ENCODE measurements around the gene AHCYL2. TPM values are rescaled to one million over a fixed set of nuclear protein-coding genes. Genes with fewer than 3 reads are reported as not detected.

AHCYL2 gene
- total RNA-seq, 1 experiment from 2014 or later: 23.2 TPM

- no peak overlapping the region for H2BK120ac ChIP-seq (ENCODE audit: low read depth, low read length, poor library complexity, severe bottlenecking)
- peaks cover 7 to 11% of the 10 kb centered on the region in 2 experiments for H3K4me1 Mint-ChIP-seq
- H3T11ph ChIP-seq (ENCODE audit: low read length): no peak overlapping the region
- H2BK5ac ChIP-seq (ENCODE audit: insufficient read length, low read length): no peak overlapping the region
- no peaks in the 10 kb centered on the region; the same call in 1 of the 2 replicates for H3K4me1 ChIP-seq (ENCODE audit: insufficient read depth, low read length)
- no peak for DNase-seq
- H3K9ac ChIP-seq (ENCODE audit: extremely low read depth, insufficient read length, low read length): no peak overlapping the region
- no peak overlapping the region for H3K4ac ChIP-seq (ENCODE audit: low read depth, low read length)
- H3K27me3 Mint-ChIP-seq (ENCODE audit: low read depth): no peaks in the 10 kb centered on the region
- no peaks in the 10 kb centered on the region for H3K27me3 ChIP-seq (ENCODE audit: insufficient read depth, low read length)
- H3K27ac Mint-ChIP-seq: no peak overlapping the region; a peak in 1 of 7 replicates
- no peak overlapping the region for H2BK12ac ChIP-seq (ENCODE audit: insufficient read length, low read depth, low read length)
- no peaks in the 10 kb centered on the region for H3K79me2 ChIP-seq (ENCODE audit: insufficient read depth, low read length)
- H3K27ac ChIP-seq (ENCODE audit: insufficient read length, low read depth, low read length): no peak overlapping the region
- no peak overlapping the region for H3K56ac ChIP-seq (ENCODE audit: insufficient read length, low read depth, low read length)
- no CpG with 5 or more reads among the region's 1 CpG for WGBS (ENCODE audit: extremely low coverage, insufficient read length, low lambda C conversion rate)
- H3K9me3 Mint-ChIP-seq: peaks cover 5 to 8% of the 10 kb centered on the region in 2 experiments; a peak in 3 of 5 replicates
- H3K4me3 Mint-ChIP-seq: no peak overlapping the region
- H3K9me3 ChIP-seq (ENCODE audit: control insufficient read depth, low read depth, low read length): no peaks in the 10 kb centered on the region
- no peak overlapping the region for H2AK5ac ChIP-seq (ENCODE audit: insufficient read length, low read length)
- no peak overlapping the region for H2AFZ ChIP-seq (ENCODE audit: low read length)
- no peak overlapping the region for H2BK20ac ChIP-seq (ENCODE audit: low read depth, low read length, poor library complexity, severe bottlenecking)
- no peak overlapping the region for H3K18ac ChIP-seq (ENCODE audit: insufficient read length, low read depth, low read length)
- no peak overlapping the region for H3K23ac ChIP-seq (ENCODE audit: insufficient read length, low read depth, low read length)
- H4K8ac ChIP-seq (replicated peaks; ENCODE audit: insufficient read length, low read depth, low read length): no peak overlapping the region
- no peaks in the 10 kb centered on the region for H3K23me2 ChIP-seq (ENCODE audit: insufficient read length, low read depth, low read length, poor library complexity, severe bottlenecking)
- H3K36me3 Mint-ChIP-seq (ENCODE audit: insufficient read depth in 1 of 3, low read depth in 3 of 3): peaks cover 10 to 19% (median 10%) of the 10 kb centered on the region in 3 experiments
- H4K20me1 ChIP-seq (ENCODE audit: control insufficient read depth, insufficient read depth, insufficient read length): no peaks in the 10 kb centered on the region
- no peak overlapping the region for H2BK15ac ChIP-seq (ENCODE audit: low read depth, low read length)
- H3K4me2 ChIP-seq (ENCODE audit: insufficient read depth, insufficient read length, low read length): no peak overlapping the region
- H4K91ac ChIP-seq (ENCODE audit: insufficient read length, low read depth, low read length): no peak overlapping the region
- no peak for TF ChIP-seq CTCF (conservative IDR thresholded peaks at IDR 0.05)
- no peak overlapping the region for H3K14ac ChIP-seq (ENCODE audit: insufficient read depth, low read length)
- no peaks in the 10 kb centered on the region for H3K79me1 ChIP-seq (ENCODE audit: insufficient read depth, low read depth, low read length, poor library complexity, severe bottlenecking)
- no peak overlapping the region for H4K5ac ChIP-seq (ENCODE audit: insufficient read length, low read depth, low read length)
Observed at GRCh38 chr7:129244220-129244619, 19.4 kb downstream of the AHCYL2 start.

All from H9 (cell line).